ENCODE results near the gene SERPINE3.

The SERPINE3 gene

DNA sequence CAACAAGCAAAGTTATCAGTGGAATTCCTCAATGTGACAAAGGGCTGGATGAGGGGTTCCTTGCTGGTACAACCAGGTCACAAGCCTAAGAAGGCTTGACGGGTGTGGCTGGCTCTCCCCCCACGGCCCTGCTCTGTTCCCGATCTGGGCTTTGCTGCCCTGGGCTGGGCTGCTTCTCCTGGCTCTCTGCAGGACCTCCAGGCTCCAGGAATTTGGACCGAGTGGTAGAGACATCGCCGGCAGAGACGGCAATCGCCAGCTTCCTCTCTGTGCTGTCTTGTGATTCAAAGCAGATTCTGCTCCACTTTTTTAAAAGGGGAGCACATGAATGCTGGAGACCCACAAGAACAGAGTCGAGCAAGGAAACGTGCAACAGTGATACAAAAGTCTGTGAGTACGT is at the start of gene SERPINE3:
Gene SERPINE3, plus strand, starts transcription at position 338 of the 400 bp plus-strand sequence. CDS start 1,401 bp downstream, outside the sequence.
- DNase-seq = no peak

GRCh38 chr13:51291341-51291740 is 48.1 kb upstream of the SERPINE3 start:
- no peak for DNase-seq

- no peak for DNase-seq
Measured at GRCh38 chr13:51292000-51292565, 47.4 kb upstream of the SERPINE3 start.

GRCh38 chr13:51297556-51297955 is 41.9 kb upstream of the SERPINE3 start:
- DNase-seq = no peak

GRCh38 chr13:51298812-51299211 is 40.7 kb upstream of the SERPINE3 start:
- DNase-seq = no peak

- no peak for DNase-seq
Measured at GRCh38 chr13:51303063-51303552, 36.4 kb upstream of the SERPINE3 start.

- no peak for DNase-seq
Measured at GRCh38 chr13:51303882-51304281, 35.6 kb upstream of the SERPINE3 start.

GRCh38 chr13:51305271-51305967 is 34.1 kb upstream of the SERPINE3 start:
- DNase-seq = no peak

DNA sequence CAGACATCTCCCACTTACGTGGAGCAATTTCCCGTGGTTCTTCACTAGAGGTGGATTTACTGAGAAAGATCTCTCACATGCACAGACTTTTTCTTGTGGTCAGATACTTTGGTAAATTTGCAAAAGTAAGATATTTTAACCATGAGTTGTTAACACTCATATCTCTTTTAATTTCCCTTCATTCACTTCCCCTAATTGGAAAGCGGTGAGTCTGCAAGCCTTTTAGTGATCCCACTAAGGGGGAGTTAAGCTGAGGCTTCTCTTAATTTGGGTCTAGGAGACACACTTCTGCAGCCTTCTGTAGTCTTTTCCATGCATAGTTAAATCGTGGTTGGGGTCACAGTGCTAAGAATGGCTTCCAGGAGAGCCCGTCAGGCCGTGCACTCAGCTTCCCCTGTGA is 30.7 kb upstream of the SERPINE3 start:
- DNase-seq = no peak

- no peak for DNase-seq
Measured at GRCh38 chr13:51311231-51311630, 28.3 kb upstream of the SERPINE3 start.

GRCh38 chr13:51311957-51312520 is 27.5 kb upstream of the SERPINE3 start:
- no peak for DNase-seq

DNA sequence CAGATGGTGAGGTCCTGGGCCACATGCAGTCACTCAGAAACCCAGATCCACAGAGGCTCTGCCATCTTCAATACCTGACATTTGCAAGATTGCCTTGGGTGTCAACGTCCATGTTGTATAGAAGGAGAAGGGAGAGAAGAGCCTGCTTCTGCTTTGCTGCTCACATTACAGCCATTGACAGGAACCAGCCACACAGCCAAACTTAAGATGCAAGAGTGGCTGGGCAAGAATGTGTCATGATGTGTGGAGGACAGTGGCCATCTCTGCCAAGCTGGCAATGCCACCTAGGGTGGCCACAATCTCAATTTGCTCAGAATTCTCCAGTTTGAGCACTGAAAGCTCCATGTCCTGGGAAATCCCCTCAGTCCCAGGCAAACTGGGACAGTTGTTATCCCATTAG is 25.9 kb upstream of the SERPINE3 start:
- DNase-seq = no peak

DNA sequence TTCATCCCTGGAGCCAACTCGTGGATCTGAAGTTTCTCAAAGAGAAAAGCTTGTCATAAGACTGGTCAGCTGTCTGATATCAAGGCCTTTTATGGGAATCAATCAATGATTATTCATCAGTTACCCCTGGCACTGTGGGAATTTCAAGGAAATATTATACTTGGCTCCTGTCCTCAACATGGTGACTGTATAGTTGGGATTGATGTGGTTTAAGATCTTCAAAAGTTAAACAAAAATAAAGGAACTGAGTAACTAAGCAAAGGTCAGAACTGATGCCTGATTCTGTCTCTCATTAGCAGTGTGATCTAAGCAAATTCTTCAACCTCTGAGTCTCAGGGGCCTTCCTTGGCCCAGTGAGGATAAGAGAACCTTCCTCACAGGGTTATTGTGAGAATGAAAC is 22.2 kb upstream of the SERPINE3 start:
- no peak for DNase-seq

DNA sequence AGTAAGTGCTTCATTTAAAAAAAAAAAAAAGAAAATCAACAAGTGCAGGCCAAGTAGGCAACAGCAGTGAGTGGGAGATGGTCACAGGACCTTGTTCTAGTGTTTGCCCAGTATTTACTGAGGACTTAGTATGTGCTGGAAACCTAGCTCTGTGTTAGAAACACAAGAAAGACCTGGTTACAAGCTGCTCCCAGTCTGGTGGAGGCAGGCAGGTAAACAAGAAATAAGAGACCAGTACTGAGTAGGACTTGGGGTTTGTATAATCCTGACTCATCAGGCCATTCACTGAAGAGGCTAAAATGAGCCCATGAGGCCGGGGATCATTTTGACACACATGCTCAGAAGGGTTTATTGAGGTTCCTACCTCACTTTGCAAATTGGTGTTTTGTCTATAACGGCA is 21.5 kb upstream of the SERPINE3 start:
- DNase-seq = no peak

- no peak for DNase-seq
Measured at GRCh38 chr13:51318876-51319275, 20.6 kb upstream of the SERPINE3 start.

- no peak for DNase-seq
Measured at GRCh38 chr13:51321836-51322235, 17.7 kb upstream of the SERPINE3 start.

DNA sequence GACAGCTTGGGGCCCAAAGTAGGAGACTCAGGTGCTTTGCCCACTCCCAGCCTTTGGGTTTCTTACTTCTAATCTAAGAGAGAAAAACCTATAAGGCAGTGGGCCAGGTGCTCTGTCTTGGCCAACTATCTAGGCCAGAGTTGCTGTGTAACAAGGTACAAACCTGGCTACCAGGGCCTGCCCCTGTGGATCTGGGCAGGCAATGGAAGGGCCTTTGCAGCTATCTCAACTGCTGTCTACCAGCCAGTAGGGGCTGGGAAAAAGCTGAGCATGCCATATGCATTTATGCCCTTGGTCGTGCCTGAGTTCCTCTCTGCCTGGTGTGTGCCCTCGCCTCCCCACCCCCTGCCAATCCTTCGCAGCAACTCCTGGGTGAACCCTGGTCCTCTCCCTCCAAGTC is 16.7 kb upstream of the SERPINE3 start:
- no peak for DNase-seq

- DNase-seq = no peak
Measured at GRCh38 chr13:51323824-51324511, 15.5 kb upstream of the SERPINE3 start.

GRCh38 chr13:51324714-51325420 is 14.6 kb upstream of the SERPINE3 start:
- DNase-seq = no peak

DNA sequence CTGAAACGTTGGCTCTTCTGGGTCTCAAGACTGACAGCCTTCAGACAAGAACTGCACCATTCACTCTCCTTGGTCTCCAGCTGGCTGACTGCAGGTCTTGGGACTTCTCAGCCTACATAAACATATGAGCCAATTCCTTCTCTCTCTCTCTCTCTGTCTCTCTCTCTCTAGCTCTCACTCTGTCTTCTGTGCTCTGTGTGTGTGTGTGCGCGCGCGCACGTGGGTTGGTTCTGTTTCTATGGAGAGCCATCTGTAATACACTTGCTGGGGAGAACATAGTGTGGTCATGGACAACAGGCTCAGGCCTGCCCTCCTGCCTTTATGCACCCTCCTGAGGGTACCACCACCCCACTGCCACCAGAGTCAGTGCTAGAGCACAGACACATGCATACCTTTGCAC is 13.7 kb upstream of the SERPINE3 start:
- no peak for DNase-seq

DNA sequence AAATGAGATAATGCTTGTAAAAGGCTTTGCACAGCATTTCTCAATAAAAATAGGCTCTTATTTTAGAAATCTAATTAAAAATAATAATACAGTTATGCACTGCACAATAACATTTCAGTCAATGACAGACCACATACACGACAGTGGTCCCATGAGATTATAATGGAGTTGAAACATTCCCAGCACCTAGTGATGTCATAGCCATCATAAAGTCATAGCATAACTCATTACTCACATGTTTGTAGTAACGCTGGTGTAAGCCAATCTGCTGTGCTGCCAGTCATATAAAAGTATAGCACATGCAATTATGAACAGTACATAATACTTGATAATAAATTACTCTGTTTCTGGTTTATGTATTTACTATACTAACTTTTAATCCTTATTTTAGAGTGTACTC is 12.7 kb upstream of the SERPINE3 start:
- no peak for DNase-seq

DNA sequence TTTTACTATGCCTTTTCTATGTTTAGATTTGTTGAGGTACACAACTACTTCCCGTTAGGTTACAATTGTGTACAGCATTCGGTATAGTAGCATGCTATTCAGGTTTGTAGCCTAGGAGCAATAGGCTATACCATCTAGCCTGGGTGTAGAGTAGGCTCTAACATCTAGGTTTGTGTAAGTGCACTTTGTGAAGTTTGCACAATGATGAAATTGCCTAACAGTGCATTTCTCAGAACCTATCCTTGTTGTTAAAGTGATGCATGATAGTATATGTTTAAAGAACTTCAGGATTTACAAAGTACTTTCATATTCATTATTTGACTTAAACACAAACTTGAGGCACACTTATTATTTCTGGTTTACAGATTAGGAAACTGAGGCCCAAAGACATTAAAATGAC is 11.5 kb upstream of the SERPINE3 start:
- no peak for DNase-seq

GRCh38 chr13:51328488-51328887 is 11.0 kb upstream of the SERPINE3 start:
- DNase-seq = no peak

Data from activated CD4-positive, alpha-beta T cell treated with anti-CD3 and anti-CD28 coated beads, Interleukin-2, amount 50 U/mL, for 4 hours (primary cell).